ENCODE measurements around the gene AFF1.
"Not testable (repeated sequence)": the region's sequence is repeated elsewhere in the genome, so short reads cannot be mapped to it uniquely, and the experiment has no call there.

The AFF1 gene

GRCh38 chr4:86980230-86980629 is 45.4 kb downstream of the AFF1 start:
- DNase-seq: no peak
- Histone ChIP-seq H3K4me1 (ENCODE audit: low read length) (0 out of 2 replicates have a peak, but pooled peaks cover 10% of the 10 kb centered on the region), H3K4me2 (ENCODE audit: low read depth, low read length) (no peak overlapping the region)

GRCh38 chr4:86981789-86982188 is 47.0 kb downstream of the AFF1 start:
- no peak overlapping the region for H3K4me2 ChIP-seq (ENCODE audit: low read depth, low read length)
- no peak overlapping the region for H3K27ac ChIP-seq (ENCODE audit: low read length)
- H3K4me1 ChIP-seq (ENCODE audit: low read length): 0 out of 2 replicates have a peak, but pooled peaks cover 2% of the 10 kb centered on the region
- no peaks in the 10 kb centered on the region for H3F3A ChIP-seq (ENCODE audit: insufficient read depth, low read length)
- DNase-seq: no peak
- no peaks in the 10 kb centered on the region for H3K9me3 ChIP-seq (replicated peaks; ENCODE audit: insufficient read depth, low read length)
- no peaks in the 10 kb centered on the region for H4K20me1 ChIP-seq (ENCODE audit: insufficient read depth, low read length)
- no peaks in the 10 kb centered on the region for H3K9me2 ChIP-seq (replicated peaks; ENCODE audit: insufficient read depth, low read length)
- no peak overlapping the region for H3K9ac ChIP-seq (ENCODE audit: low read length)
- no peak overlapping the region for H3K4me3 ChIP-seq (ENCODE audit: low read length)
- H3K27me3 ChIP-seq (replicated peaks; ENCODE audit: insufficient read depth, low read length): no peaks in the 10 kb centered on the region
- H2AFZ ChIP-seq (ENCODE audit: low read length): no peak overlapping the region
- TF ChIP-seq EZH2phosphoT487 (IDR thresholded peaks at IDR 0.05; ENCODE audit: low read length): no peak
- TF ChIP-seq CTCF (IDR thresholded peaks at IDR 0.05; ENCODE audit: low read length): no peak
- TF ChIP-seq EZH2 (optimal IDR thresholded peaks at IDR 0.05; ENCODE audit: low read depth, low read length): no peak
- H3K36me3 ChIP-seq (replicated peaks; ENCODE audit: insufficient read depth, low read length): no peaks in the 10 kb centered on the region
- peaks cover 76% of the 10 kb centered on the region for H3K79me2 ChIP-seq (ENCODE audit: low read length)

More at GRCh38 chr4:86980230-86980629, 45.4 kb downstream of the AFF1 start:
- H3K9ac ChIP-seq (ENCODE audit: low read length): no peak overlapping the region
- no peak overlapping the region for H3K27ac ChIP-seq (ENCODE audit: low read length)
- no peaks in the 10 kb centered on the region for H3K9me3 ChIP-seq (replicated peaks; ENCODE audit: insufficient read depth, low read length)
- no peaks in the 10 kb centered on the region for H4K20me1 ChIP-seq (ENCODE audit: insufficient read depth, low read length)
- H3F3A ChIP-seq (ENCODE audit: insufficient read depth, low read length): no peaks in the 10 kb centered on the region
- no peaks in the 10 kb centered on the region for H3K27me3 ChIP-seq (replicated peaks; ENCODE audit: insufficient read depth, low read length)
- TF ChIP-seq EZH2 (optimal IDR thresholded peaks at IDR 0.05; ENCODE audit: low read depth, low read length) (no peak), CTCF (IDR thresholded peaks at IDR 0.05; ENCODE audit: low read length) (no peak), EZH2phosphoT487 (IDR thresholded peaks at IDR 0.05; ENCODE audit: low read length) (no peak)
- no peaks in the 10 kb centered on the region for H3K36me3 ChIP-seq (replicated peaks; ENCODE audit: insufficient read depth, low read length)
- H3K9me2 ChIP-seq (replicated peaks; ENCODE audit: insufficient read depth, low read length): no peaks in the 10 kb centered on the region
- H3K4me3 ChIP-seq (ENCODE audit: low read length): no peak overlapping the region
- H3K79me2 ChIP-seq (ENCODE audit: low read length): peaks cover 86% of the 10 kb centered on the region
- no peak overlapping the region for H2AFZ ChIP-seq (ENCODE audit: low read length)

- peaks cover 56% of the 10 kb centered on the region for H3K79me2 ChIP-seq (ENCODE audit: low read length)
- not testable (repeated sequence) for H3K36me3 ChIP-seq (replicated peaks; ENCODE audit: insufficient read depth, low read length); H3K4me3 ChIP-seq (ENCODE audit: low read length)
Measured at GRCh38 chr4:86985852-86986251, 51.0 kb downstream of the AFF1 start.

GRCh38 chr4:86989658-86990057 is 54.8 kb downstream of the AFF1 start:
- peaks cover 53% of the 10 kb centered on the region for H3K79me2 ChIP-seq (ENCODE audit: low read length)
- not testable (repeated sequence) for H3K9me2 ChIP-seq (replicated peaks; ENCODE audit: insufficient read depth, low read length); H3K4me1 ChIP-seq (ENCODE audit: low read length); H3K36me3 ChIP-seq (replicated peaks; ENCODE audit: insufficient read depth, low read length); H3K9me3 ChIP-seq (replicated peaks; ENCODE audit: insufficient read depth, low read length); H4K20me1 ChIP-seq (ENCODE audit: insufficient read depth, low read length); H3K9ac ChIP-seq (ENCODE audit: low read length); H3K4me3 ChIP-seq (ENCODE audit: low read length); H2AFZ ChIP-seq (ENCODE audit: low read length); H3F3A ChIP-seq (ENCODE audit: insufficient read depth, low read length); H3K27ac ChIP-seq (ENCODE audit: low read length); H3K27me3 ChIP-seq (replicated peaks; ENCODE audit: insufficient read depth, low read length); H3K4me2 ChIP-seq (ENCODE audit: low read depth, low read length); DNase-seq

More at GRCh38 chr4:86985852-86986251, 51.0 kb downstream of the AFF1 start:
- not testable (repeated sequence) for H3K9me3 ChIP-seq (replicated peaks; ENCODE audit: insufficient read depth, low read length); H3K4me2 ChIP-seq (ENCODE audit: low read depth, low read length); H3K27me3 ChIP-seq (replicated peaks; ENCODE audit: insufficient read depth, low read length); H3F3A ChIP-seq (ENCODE audit: insufficient read depth, low read length); H3K27ac ChIP-seq (ENCODE audit: low read length); H4K20me1 ChIP-seq (ENCODE audit: insufficient read depth, low read length); H3K9me2 ChIP-seq (replicated peaks; ENCODE audit: insufficient read depth, low read length); H3K4me1 ChIP-seq (ENCODE audit: low read length); H2AFZ ChIP-seq (ENCODE audit: low read length); H3K9ac ChIP-seq (ENCODE audit: low read length); DNase-seq
